ENCODE measurements around the gene BCAS1.

The BCAS1 gene

DNA sequence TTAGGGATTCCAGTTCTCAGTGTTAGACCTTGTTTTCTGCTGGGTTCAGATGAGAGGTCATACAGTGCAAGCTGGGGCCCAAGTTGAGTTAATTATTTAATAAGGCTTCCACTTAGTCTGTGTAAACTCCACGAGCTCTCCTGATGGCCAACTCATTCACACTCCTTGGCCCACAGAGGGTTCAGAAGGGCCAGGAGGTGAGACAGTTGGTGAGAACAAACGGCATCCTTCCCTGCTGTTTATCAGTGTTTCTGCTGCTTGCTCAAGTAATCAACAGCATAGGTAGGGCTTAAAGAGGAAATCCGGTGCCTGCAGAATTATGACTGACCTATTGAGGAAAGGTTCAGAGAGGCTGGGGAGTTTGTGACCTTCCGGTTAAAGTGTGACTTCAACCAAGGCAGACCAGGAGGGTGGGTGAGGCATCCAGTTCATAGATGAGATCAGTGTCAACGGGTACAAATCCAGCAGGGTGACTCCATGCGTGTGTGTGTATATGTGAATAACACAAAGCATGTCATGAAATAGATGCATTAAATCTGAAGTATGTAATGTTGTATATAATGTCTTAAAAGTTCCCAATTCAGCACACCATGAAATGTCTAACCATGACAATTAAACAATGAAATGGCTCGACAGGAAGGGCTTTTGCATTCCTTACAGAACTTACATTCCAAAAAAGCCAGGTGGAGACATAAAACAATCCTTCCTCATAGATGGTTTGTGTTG is 37.4 kb upstream of the BCAS1 start:
- ChIA-PET CTCF (interaction anchor here (1.7 to 15.5 kb wide), 2 partner anchors 36 to 94 kb away, joined by 3 to 361 read pairs; no protein-coding TSS in a partner anchor), POLR2A (no interaction called here)
- Histone ChIP-seq H3K36me3 (ENCODE audit: control insufficient read depth in 2 of 2, insufficient read depth in 1 of 2, low read length in 2 of 2) (no peaks in the 10 kb centered on the region), H3K27ac (ENCODE audit: extremely low read depth, low read depth, low read length) (no peak overlapping the region), H3K9me3 (ENCODE audit: control insufficient read depth, insufficient read depth, low read depth, low read length) (no peaks in the 10 kb centered on the region), H3K4me3 (ENCODE audit: low read depth, low read length) (no peak overlapping the region), H3K4me1 (ENCODE audit: control insufficient read depth, insufficient read depth, low read length) (no peaks in the 10 kb centered on the region)
- TF ChIP-seq ZNF658 (tag by site-specific recombination; IDR thresholded peaks at IDR 0.05) (no peak), ZNF677 (tag by site-specific recombination; IDR thresholded peaks at IDR 0.05) (no peak), PRDM1 (tag by site-specific recombination; IDR thresholded peaks at IDR 0.05) (no peak), ZNF302 (tag by site-specific recombination; IDR thresholded peaks at IDR 0.05; ENCODE audit: low read depth) (no peak), ZBTB20 (tag by site-specific recombination; IDR thresholded peaks at IDR 0.05) (no peak), ZNF37A (tag by site-specific recombination; IDR thresholded peaks at IDR 0.05) (no peak), ZNF514 (tag by site-specific recombination; IDR thresholded peaks at IDR 0.05) (no peak), ZNF394 (tag by site-specific recombination; IDR thresholded peaks at IDR 0.05; ENCODE audit: borderline replicate concordance) (no peak), ZNF670 (tag by site-specific recombination; IDR thresholded peaks at IDR 0.05; ENCODE audit: low read depth) (no peak), ZNF843 (tag by site-specific recombination; IDR thresholded peaks at IDR 0.05) (no peak), MEIS1 (CRISPR knock-in tag; IDR thresholded peaks at IDR 0.05; ENCODE audit: borderline replicate concordance) (no peak), ZNF132 (tag by site-specific recombination; IDR thresholded peaks at IDR 0.05; ENCODE audit: borderline replicate concordance) (no peak), KLF9 (tag by site-specific recombination; IDR thresholded peaks at IDR 0.05; ENCODE audit: low read depth) (no peak)
- TF ChIP-seq, protein P1, sequence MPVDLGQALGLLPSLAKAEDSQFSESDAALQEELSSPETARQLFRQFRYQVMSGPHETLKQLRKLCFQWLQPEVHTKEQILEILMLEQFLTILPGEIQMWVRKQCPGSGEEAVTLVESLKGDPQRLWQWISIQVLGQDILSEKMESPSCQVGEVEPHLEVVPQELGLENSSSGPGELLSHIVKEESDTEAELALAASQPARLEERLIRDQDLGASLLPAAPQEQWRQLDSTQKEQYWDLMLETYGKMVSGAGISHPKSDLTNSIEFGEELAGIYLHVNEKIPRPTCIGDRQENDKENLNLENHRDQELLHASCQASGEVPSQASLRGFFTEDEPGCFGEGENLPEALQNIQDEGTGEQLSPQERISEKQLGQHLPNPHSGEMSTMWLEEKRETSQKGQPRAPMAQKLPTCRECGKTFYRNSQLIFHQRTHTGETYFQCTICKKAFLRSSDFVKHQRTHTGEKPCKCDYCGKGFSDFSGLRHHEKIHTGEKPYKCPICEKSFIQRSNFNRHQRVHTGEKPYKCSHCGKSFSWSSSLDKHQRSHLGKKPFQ (tag by site-specific recombination; IDR thresholded peaks at IDR 0.05), result no peak

DNA sequence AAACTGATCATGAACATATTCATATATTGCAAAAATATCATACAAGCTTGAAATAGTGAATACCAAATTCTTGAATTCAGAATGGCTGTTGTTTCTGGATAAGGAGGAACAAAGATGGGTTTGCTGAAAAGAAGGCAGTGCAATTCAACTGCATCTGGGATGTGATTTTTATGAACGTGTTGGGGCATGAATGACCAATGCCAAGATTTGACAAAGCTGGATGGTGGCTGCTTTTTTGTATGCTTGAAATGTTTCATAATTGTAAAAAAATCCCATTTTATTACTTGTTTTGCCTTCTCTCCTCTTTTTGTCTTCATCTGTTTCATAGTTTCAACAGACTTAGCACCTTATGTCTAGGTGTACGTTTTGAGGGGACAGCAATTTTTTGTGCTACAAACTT is 36.8 kb upstream of the BCAS1 start:
- POLR2A ChIA-PET, result no interaction called here
- H3K4me3 ChIP-seq (ENCODE audit: low read depth, low read length), result no peak overlapping the region
- no peak overlapping the region for H3K27ac ChIP-seq (ENCODE audit: extremely low read depth, low read depth, low read length)
- no peaks in the 10 kb centered on the region for H3K4me1 ChIP-seq (ENCODE audit: control insufficient read depth, insufficient read depth, low read length)
- no peaks in the 10 kb centered on the region for H3K36me3 ChIP-seq (ENCODE audit: control insufficient read depth in 2 of 2, insufficient read depth in 1 of 2, low read length in 2 of 2)
- CTCF ChIA-PET, result interaction anchor here (0.7 to 15.5 kb wide), 4 partner anchors 10 to 607 kb away, joined by 3 to 361 read pairs (median 8); no protein-coding TSS in a partner anchor
- H3K9me3 ChIP-seq (ENCODE audit: control insufficient read depth, insufficient read depth, low read depth, low read length), result no peaks in the 10 kb centered on the region
- TF ChIP-seq, protein P2, sequence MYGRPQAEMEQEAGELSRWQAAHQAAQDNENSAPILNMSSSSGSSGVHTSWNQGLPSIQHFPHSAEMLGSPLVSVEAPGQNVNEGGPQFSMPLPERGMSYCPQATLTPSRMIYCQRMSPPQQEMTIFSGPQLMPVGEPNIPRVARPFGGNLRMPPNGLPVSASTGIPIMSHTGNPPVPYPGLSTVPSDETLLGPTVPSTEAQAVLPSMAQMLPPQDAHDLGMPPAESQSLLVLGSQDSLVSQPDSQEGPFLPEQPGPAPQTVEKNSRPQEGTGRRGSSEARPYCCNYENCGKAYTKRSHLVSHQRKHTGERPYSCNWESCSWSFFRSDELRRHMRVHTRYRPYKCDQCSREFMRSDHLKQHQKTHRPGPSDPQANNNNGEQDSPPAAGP (tag by site-specific recombination; IDR thresholded peaks at IDR 0.05), result no peak
- TF ChIP-seq, protein P3, sequence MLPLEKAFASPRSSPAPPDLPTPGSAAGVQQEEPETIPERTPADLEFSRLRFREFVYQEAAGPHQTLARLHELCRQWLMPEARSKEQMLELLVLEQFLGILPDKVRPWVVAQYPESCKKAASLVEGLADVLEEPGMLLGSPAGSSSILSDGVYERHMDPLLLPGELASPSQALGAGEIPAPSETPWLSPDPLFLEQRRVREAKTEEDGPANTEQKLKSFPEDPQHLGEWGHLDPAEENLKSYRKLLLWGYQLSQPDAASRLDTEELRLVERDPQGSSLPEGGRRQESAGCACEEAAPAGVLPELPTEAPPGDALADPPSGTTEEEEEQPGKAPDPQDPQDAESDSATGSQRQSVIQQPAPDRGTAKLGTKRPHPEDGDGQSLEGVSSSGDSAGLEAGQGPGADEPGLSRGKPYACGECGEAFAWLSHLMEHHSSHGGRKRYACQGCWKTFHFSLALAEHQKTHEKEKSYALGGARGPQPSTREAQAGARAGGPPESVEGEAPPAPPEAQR (tag by site-specific recombination; IDR thresholded peaks at IDR 0.05), result no peak
- TF ChIP-seq ZBTB8A (tag by site-specific recombination; IDR thresholded peaks at IDR 0.05) (no peak), ZNF133 (tag by site-specific recombination; IDR thresholded peaks at IDR 0.05) (no peak), ZNF394 (tag by site-specific recombination; IDR thresholded peaks at IDR 0.05; ENCODE audit: borderline replicate concordance) (no peak), GLI4 (tag by site-specific recombination; IDR thresholded peaks at IDR 0.05) (no peak), ZNF837 (tag by site-specific recombination; IDR thresholded peaks at IDR 0.05) (no peak), ZNF2 (tag by site-specific recombination; IDR thresholded peaks at IDR 0.05) (no peak), MZF1 (tag by site-specific recombination; IDR thresholded peaks at IDR 0.05; ENCODE audit: borderline replicate concordance) (no peak), ZSCAN23 (tag by site-specific recombination; IDR thresholded peaks at IDR 0.05) (no peak), ZNF146 (tag by site-specific recombination; IDR thresholded peaks at IDR 0.05) (no peak), ZNF132 (tag by site-specific recombination; IDR thresholded peaks at IDR 0.05; ENCODE audit: borderline replicate concordance) (no peak), ZNF114 (tag by site-specific recombination; IDR thresholded peaks at IDR 0.05) (no peak)
- TF ChIP-seq, protein P4, sequence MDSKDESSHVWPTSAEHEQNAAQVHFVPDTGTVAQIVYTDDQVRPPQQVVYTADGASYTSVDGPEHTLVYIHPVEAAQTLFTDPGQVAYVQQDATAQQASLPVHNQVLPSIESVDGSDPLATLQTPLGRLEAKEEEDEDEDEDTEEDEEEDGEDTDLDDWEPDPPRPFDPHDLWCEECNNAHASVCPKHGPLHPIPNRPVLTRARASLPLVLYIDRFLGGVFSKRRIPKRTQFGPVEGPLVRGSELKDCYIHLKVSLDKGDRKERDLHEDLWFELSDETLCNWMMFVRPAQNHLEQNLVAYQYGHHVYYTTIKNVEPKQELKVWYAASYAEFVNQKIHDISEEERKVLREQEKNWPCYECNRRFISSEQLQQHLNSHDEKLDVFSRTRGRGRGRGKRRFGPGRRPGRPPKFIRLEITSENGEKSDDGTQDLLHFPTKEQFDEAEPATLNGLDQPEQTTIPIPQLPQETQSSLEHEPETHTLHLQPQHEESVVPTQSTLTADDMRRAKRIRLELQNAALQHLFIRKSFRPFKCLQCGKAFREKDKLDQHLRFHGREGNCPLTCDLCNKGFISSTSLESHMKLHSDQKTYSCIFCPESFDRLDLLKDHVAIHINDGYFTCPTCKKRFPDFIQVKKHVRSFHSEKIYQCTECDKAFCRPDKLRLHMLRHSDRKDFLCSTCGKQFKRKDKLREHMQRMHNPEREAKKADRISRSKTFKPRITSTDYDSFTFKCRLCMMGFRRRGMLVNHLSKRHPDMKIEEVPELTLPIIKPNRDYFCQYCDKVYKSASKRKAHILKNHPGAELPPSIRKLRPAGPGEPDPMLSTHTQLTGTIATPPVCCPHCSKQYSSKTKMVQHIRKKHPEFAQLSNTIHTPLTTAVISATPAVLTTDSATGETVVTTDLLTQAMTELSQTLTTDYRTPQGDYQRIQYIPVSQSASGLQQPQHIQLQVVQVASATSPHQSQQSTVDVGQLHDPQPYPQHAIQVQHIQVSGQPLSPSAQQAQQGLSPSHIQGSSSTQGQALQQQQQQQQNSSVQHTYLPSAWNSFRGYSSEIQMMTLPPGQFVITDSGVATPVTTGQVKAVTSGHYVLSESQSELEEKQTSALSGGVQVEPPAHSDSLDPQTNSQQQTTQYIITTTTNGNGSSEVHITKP (tag by site-specific recombination; IDR thresholded peaks at IDR 0.05), result no peak
- TF ChIP-seq, protein P5, sequence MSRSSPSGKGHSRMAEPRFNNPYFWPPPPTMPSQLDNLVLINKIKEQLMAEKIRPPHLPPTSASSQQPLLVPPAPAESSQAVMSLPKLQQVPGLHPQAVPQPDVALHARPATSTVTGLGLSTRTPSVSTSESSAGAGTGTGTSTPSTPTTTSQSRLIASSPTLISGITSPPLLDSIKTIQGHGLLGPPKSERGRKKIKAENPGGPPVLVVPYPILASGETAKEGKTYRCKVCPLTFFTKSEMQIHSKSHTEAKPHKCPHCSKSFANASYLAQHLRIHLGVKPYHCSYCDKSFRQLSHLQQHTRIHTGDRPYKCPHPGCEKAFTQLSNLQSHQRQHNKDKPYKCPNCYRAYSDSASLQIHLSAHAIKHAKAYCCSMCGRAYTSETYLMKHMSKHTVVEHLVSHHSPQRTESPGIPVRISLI (tag by site-specific recombination; IDR thresholded peaks at IDR 0.05), result no peak

Measured in HEK293 (cell line).